ENCODE data around the gene RNF151. TPM values are rescaled to one million over a fixed set of nuclear protein-coding genes. Genes with fewer than 3 reads are reported as not detected.
A peak's percentile ranks its signal among the peaks of the same experiment; 100 is the strongest.
"Not testable (repeated sequence)": the region's sequence is repeated elsewhere in the genome, so short reads cannot be mapped to it uniquely, and the experiment has no call there.

The RNF151 gene
- total and polyA plus RNA-seq, 8 donors, result 0.17 TPM; not detected in 7

DNA sequence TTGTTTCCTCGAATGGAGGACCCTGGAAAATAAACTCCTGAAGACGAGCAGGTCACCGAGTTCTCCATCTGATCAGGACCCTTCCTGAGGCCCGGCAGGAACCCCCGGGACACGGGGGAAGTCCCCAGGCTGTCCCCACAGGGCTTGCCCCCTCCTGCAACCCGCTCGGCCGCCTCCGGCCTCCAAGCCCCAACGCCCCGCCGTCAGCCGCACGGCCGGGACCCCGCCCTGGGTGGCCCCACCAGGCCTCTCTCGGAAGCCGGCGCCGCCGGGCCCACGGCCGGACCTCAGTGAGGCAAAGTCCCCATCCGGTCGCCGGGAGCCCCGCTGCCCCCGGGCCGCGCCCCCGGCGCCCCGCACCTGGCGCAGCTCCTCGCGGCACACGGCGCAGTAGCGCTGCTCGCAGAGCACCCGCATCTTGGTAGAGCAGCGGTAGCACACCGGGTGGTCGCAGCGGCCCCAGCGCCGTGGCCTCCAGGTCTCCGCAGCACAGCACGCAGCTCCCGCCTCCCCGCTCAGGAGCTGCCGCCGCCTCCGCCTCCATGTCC, 42.6 kb downstream of the RNF151 start:
- DNase-seq, result peak in 1 of 4 donors; percentile 88
- TF ChIP-seq, protein P1, sequence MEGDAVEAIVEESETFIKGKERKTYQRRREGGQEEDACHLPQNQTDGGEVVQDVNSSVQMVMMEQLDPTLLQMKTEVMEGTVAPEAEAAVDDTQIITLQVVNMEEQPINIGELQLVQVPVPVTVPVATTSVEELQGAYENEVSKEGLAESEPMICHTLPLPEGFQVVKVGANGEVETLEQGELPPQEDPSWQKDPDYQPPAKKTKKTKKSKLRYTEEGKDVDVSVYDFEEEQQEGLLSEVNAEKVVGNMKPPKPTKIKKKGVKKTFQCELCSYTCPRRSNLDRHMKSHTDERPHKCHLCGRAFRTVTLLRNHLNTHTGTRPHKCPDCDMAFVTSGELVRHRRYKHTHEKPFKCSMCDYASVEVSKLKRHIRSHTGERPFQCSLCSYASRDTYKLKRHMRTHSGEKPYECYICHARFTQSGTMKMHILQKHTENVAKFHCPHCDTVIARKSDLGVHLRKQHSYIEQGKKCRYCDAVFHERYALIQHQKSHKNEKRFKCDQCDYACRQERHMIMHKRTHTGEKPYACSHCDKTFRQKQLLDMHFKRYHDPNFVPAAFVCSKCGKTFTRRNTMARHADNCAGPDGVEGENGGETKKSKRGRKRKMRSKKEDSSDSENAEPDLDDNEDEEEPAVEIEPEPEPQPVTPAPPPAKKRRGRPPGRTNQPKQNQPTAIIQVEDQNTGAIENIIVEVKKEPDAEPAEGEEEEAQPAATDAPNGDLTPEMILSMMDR (IDR thresholded peaks at IDR 0.05), result no peak
- peak overlapping the region; percentile 68 to 98 for H3K4me3 ChIP-seq
- intact Hi-C loops (cut with DNase I), result no loop called here
- no peaks in the 10 kb centered on the region for H3K36me3 ChIP-seq
- H3K9me3 ChIP-seq, result no peaks in the 10 kb centered on the region
- peak; percentile 1 for ATAC-seq
- H3K4me1 ChIP-seq, result peaks cover 35 to 58% of the 10 kb centered on the region in 2 donors
- peak overlapping the region; percentile 57 to 93 for H3K27ac ChIP-seq
- H3K27me3 ChIP-seq, result no peaks in the 10 kb centered on the region

DNA sequence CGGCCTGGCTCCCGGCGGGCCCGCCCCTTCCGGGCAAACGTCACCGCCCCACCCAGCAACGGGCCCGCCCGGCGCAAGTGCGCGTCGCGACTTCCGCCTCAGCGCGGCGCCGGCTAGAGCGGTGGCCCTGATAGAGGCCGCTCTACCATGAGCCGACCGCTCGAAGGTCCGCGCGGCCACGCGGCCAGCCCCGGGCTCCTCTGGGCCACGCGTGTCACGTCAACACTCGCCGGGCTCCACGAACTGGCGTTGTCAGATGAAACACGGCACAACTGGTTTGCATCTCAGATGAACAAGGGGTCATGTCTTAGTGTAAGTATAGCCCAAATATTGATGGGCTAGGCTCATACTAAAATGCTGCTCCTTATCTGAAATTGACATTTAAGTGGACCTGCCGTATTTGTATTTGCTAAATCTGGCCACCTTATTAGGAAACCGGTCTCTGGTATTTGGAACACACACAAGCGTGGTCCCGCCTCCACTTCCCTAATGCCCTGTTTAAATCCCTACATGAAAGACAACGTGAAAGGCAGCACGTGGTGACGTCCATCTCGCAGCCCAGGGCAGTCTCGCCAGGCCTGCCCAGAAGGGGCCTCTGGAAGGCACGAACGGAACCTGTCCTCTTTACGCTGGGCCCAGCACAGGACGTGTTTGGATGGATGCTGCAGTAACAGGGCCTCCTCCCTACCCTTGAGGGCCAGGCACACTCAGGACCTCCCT, 43.3 kb downstream of the RNF151 start, which contains the start of gene ZNF598:
TSS of gene ZNF598 (minus strand) at position 31 of the 720 bp plus-strand sequence.
- Histone ChIP-seq H3K4me3 (peak within 1 kb of the TSS; percentile 68 to 98), H3K36me3 (no peaks in the 10 kb centered on the region), H3K27me3 (no peaks in the 10 kb centered on the region), H3K9me3 (no peaks in the 10 kb centered on the region), H3K27ac (peak within 1 kb of the TSS; percentile 83 to 93), H3K4me1 (peaks cover 33 to 51% of the 10 kb centered on the region in 2 donors)
- DNase-seq, result peak; percentile 84 to 95 (median 88)
- ATAC-seq, result peak; percentile 97
- TF ChIP-seq, protein P1 (IDR thresholded peaks at IDR 0.05), result no peak
- intact Hi-C loops (cut with DNase I), result no loop called here

DNA sequence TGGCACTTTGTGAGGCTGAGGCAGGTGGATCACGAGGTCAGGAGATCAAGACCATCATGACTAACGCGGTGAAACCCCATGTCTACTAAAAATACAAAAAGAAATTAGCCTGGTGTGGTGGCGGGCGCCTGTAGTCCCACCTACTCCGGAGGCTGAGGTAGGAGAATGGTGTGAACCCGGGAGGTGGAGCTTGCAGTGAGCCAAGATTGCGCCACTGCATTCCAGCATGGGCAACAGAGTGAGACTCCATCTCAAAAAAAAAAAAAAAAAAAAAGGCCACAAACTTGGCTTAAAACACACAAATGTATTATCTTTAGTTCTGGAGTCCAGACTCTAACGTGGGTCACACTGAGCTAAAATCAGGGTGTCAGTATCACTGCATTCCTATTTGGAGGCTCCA, 45.1 kb downstream of the RNF151 start:
- ATAC-seq; H3K9me3 ChIP-seq; H3K36me3 ChIP-seq; intact Hi-C loops (cut with DNase I); H3K27me3 ChIP-seq; H3K27ac ChIP-seq; DNase-seq; H3K4me3 ChIP-seq: not testable (repeated sequence)
- peaks cover 26 to 34% of the 10 kb centered on the region in 2 donors for H3K4me1 ChIP-seq

DNA sequence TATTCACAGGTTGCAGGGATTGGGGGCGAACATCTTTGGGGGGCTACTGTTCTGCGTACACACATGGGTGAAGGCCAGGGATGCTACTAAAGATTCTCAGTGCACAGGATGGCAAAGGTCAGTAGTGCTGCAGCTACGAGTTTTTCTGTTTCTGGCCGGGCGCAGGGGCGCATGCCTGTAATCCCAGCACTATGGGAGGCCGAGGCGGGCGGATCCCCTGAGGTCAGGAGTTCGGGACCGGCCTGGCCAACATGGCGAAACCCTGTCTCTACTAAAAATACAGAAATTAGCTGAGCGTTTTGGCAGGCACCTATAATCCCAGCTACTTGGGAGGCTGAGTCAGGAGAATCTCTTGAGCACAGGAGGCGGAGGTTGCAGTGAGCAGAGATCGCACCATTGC, 46.9 kb downstream of the RNF151 start:
- Histone ChIP-seq H3K27me3 (peaks cover 0 to 17% of the 10 kb centered on the region in 2 donors), H3K4me1 (peaks cover 12 to 16% of the 10 kb centered on the region in 2 donors), H3K4me3 (no peak overlapping the region), H3K27ac (no peak overlapping the region), H3K9me3 (no peaks in the 10 kb centered on the region), H3K36me3 (no peaks in the 10 kb centered on the region)
- intact Hi-C loops (cut with DNase I), result no loop called here
- DNase-seq (peak in 1 of 4 donors; percentile 64), ATAC-seq (no peak)
- TF ChIP-seq, protein P1 (IDR thresholded peaks at IDR 0.05), result no peak

DNA sequence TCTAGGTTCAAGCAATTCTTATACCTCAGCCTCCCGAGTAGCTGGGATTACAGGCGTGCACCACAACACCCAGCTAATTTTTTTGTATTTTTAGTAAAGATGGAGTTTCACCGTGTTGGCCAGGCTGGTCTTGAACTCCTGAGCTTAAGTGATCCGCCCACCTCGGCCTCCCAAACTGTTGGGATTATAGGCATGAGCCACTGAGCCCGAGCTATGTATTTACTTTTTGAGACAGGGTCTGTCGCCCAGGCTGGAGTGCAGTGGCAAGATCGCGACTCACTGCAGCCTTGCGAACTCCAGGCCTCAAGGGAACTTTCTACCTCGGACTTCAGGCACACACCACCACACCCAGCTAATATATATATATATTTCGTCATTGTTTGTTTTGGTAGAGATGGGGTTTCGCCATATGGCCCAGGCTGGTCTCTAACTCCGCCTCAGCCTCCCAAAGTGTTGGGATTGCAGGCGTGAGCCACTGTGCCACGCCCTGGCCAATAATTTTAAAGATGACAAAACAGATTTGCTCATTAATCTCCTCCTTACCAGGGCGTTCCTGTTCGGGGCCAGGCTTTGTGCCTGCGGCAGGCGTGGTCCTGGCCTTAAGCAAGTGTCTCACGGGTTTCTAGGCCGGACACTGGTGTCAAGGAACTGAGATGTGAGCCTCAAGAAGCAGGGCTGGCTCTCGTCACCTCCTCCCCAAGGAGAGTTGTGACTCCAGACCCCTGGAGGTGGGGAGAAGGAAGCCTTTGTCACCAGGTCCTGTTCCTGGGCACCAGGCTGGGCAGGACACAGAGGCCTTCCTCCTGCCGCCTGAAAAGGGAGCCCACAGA, 48.7 kb downstream of the RNF151 start:
- DNase-seq (no peak), ATAC-seq (peak; percentile 55)
- TF ChIP-seq, protein P1 (IDR thresholded peaks at IDR 0.05), result no peak
- peaks cover 13 to 35% of the 10 kb centered on the region in 2 donors for H3K27me3 ChIP-seq
- no peak overlapping the region for H3K27ac ChIP-seq
- H3K36me3 ChIP-seq, result no peaks in the 10 kb centered on the region
- intact Hi-C loops (cut with DNase I), result no loop called here
- H3K4me1 ChIP-seq, result peaks cover 10 to 14% of the 10 kb centered on the region in 2 donors
- H3K4me3 ChIP-seq, result no peak overlapping the region
- no peaks in the 10 kb centered on the region for H3K9me3 ChIP-seq
